Measurements from ENCODE around the gene NOS3. TPM values are rescaled to one million over a fixed set of nuclear protein-coding genes. Genes with fewer than 3 reads are reported as not detected.
"Not testable (repeated sequence)": the region's sequence is repeated elsewhere in the genome, so short reads cannot be mapped to it uniquely, and the experiment has no call there.

The NOS3 gene
- polyA plus RNA-seq, 1 donor: 9.2 TPM

DNA sequence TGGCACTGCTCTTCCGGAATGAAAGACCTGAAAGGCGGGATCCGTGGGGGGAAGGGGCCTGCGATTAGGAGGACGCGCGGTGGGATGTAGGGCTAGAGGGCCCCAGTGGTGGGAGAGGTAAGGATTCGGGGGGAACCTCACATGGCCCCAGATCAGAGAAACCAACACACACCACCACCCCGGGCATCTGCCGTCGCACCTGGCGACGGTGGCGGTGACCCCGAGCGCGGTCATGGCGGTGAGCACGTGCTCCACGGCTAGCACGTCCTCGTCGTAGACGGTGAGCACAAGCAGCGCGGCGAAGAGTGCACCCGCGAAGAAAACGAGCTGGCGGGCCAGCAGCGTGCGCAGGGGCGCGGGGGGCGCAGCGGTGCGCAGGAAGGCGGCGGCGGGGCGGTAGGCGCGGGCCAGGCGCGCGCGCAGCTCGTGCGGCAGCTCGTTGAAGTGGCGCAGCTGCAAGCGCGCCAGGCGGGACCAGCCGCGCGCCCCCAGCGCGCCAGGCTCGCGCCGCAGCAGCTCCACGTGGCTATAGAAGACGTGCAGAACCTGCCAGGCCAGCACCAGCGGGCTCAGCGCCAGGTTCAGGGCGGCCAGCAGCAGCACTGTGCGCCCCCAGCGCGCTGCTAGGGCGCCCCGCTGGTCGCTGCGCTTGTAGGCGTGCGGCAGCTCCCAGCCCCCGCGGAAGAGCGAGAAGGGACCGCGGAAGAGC, 27.8 kb downstream of the NOS3 start:
- DNase-seq: no peak

- no peak for DNase-seq
Observed at GRCh38 chr7:151019130-151019447, 28.3 kb downstream of the NOS3 start.

DNA sequence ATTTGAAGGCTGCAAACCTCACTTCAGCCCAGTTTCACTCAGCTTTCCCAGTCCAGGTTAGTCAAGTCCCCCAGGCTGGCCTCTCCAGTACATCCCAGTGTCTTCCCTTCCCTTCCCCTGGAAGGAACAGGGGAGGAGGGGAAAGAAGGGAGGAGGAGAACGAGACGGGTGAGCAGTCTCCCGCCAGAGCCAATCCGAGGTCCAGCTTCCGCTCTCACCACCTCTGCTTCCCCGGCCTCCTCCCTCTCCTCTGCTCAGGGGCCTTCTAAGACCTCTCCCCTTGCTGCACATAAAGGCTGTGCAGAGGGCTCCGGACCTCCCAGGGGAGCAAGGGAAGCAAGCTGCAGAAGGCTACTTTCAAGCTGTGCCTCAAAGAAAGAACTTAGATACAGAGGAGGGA, 29.4 kb downstream of the NOS3 start:
- DNase-seq: no peak

DNA sequence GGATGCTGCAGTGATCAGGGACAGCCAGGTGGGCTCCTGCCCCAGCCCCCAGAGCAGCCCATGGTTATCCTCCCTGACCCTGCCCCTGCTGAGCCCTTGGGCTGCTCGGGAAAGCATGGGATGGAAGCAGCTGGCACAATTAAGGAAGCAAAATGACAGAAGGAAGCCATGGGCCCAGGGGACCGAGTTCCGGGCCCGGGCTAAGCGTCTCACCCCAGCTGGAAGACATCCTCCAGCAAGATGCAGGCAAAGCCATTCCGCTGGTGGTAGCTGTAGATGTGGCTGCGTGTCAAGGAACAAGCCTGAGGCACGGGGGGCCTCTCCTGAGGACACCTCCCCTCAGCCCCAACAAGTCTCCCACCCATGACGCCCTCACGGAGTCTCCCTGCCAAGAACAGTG, 32.4 kb downstream of the NOS3 start:
- no peak for DNase-seq

DNA sequence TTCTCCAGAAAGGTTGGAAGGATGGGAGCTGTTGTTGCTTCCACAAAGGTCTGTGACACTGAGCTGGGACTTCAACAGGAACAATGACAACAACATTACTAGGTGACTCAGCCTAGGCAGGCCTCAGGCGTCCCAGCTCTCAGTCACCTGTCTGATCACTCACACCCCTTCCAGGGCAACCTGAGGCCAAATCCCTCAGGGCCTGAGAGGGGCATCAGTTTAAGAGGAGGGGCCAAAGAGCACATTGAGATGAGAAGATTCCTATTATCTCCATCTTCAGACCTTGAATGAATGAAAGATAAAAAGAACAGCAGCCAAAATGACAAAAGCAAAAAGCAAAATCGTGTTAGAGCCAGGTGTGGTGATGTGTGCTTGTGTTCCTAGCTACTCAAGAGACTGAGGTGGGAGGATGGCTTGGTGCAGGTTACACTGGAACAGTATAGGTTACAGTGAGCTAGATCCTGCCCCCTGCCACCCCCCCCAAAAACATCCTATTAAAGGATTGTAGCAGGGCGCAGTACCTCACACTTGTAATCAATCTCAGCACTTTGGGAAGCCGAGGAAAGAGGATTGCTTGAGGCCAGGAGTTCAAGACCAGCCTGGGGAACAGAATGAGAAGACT, 33.7 kb downstream of the NOS3 start, which contains the start of gene ATG9B:
Gene ATG9B, minus strand, starts transcription at position 60 of the 622 bp plus-strand sequence. CDS start 71 bp downstream, outside the sequence.
- no peak for DNase-seq

- DNase-seq: no peak
Observed at GRCh38 chr7:151025924-151026671, 35.3 kb downstream of the NOS3 start.

DNA sequence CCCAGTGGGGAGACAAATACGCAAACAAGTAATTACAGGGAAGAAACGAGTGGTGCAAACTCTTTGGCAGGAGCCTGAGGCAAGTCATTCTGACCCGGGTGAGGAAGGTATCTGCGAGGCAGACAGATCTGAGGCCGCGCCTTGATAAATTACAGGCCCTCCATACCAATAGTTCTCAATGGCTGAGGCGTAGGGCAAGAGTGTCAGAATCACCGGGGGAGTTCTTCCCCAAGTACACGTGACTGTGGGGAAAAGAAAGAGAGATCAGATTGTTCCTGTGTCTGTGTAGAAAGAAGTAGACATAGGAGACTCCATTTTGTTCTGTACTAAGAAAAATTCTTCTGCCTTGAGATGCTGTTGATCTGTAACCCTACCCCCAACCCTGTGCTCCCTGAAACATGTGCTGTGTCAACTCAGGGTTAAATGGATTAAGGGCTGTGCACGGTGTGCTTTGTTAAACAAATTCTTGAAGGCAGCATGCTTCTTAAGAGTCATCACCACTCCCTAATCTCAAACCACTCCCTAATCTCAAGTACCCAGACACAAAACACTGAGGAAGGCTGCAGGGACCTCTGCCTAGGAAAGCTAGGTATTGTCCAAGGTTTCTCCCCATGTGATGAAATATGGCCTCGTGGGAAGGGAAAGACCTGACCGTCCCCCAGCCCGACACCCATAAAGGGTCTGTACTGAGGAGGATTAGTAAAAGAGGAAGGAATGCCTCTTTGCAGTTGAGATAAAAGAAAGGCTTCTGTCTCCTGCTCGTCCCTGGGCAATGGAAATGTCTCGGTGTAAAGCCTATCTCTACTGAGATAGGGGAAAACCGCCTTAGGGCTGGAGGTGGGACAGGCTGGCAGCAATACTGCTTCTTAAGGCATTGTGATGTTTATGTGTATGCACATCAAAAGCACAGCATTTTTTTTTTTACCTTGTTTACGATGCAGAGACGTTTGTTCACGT, 36.2 kb downstream of the NOS3 start:
- not testable (repeated sequence) for DNase-seq

DNA sequence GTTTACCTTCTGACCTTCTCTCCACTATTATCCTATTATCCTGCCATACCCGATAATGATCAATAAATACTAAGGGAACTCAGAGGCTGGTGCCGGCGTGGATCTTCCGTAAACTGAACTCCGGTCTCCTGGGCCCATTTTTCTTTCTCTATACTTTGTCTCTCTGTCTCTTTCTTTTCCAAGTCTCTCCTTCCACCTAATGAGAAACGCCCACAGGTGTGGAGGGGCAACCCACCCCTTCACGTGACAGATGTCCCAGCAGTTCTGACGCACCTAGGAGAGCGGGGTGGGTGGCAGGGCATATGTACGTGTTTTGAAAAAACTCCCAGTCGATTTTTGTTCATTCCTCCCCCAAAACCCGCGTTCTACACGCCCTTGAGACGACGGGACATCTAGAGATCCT, 36.9 kb downstream of the NOS3 start:
- DNase-seq: not testable (repeated sequence)

- peak; percentile 99 for DNase-seq
Observed at GRCh38 chr7:151028131-151028947, 37.5 kb downstream of the NOS3 start, which contains the start of gene ABCB8. Gene ABCB8 (plus strand): TSS chr7:151028450. CDS start chr7:151028516, 66 bp downstream.

DNA sequence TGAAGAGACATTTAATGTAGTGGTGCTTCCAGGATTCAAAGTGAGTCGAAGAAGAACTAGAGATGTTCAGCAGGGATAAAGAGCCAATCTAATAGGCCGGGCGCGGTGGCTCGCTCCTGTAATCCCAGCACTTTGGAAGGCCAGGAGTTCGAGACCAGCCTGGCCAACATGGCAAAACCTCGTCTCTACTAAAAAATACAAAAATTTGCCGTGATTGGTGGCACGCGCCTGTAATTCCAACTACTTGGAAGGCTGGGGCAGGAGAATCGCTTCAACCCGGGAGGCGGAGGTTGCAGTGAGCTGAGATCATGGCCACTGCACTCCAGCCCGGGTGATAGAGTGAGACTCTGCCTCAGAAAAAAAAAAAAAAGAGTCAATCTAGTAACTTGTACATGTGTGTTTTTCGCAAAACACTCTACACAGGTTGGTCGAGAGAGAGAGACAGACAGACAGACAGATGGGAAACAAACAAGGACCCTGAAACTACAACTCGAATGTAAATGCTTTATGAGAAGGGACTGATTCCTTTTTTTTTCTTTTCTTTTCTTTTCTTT, 38.2 kb downstream of the NOS3 start:
- DNase-seq: no peak

DNA sequence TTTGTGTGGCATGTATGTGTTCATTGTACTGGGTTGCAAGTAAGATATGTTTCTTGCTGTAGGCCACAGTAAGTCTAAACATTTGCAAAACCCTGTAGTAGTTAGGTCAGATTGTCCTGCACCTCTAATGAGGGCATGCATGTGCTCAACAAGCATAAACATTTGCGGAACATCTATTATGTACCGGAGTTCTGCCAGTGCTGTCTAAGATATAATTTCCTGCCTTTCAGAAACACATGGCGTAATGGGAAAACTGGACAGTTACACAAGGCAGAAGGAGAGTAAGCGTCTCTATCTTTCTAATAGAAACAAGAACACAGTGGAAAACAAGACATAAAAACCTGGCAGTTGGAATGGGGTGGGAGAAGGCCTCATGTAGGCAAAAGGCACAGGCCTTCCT, 40.2 kb downstream of the NOS3 start:
- no peak for DNase-seq

GRCh38 chr7:151032936-151033863, 42.4 kb downstream of the NOS3 start:
- no peak for DNase-seq

GRCh38 chr7:151033864-151034249, 43.0 kb downstream of the NOS3 start:
- no peak for DNase-seq

- DNase-seq: no peak
Observed at GRCh38 chr7:151034312-151035025, 43.7 kb downstream of the NOS3 start.

GRCh38 chr7:151035026-151035717, 44.4 kb downstream of the NOS3 start:
- DNase-seq: no peak

- no peak for DNase-seq
Observed at GRCh38 chr7:151035902-151036301, 45.1 kb downstream of the NOS3 start.

DNA sequence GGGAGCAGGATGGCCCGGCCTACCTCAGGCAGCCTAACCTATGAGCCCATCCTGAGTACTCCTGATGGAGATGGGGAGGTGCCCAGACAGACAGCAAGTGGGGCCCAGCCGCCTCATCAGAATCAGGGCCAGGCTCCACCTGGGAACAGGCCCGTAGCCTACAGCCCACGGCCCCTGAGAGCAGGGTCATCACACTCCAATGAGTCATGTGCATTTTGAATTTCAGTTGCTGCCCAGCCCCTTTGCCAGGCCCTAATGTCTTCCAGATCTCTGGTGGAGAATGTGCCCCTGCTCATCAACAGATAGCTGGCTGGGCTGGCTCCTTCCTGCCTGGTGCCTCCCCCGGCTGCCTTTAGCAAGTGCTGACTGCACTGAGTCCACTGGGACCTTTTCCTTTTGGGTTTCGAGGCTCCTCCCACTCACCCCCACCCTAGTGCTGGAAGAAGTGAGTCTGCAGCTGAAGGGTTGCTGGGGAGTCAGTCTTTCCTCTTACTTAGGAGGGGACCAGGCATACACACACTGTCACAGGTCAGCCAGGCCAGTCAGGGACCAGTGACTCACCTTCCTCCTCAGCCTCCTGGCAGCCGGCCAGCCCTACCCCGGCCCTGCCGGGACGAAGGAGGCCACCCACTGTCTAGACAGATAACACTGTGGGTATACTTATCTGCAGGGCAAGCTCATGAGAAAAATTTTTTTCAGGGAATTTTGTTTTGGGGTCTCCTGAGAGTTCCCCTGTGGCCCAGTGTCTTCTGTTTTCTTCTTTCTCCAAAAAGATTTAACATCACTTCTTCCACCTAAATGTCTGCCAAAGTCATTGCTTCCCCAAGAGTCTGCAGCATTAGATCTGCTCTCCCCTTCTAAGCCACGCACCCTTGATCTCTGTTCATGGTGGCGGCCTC, 48.4 kb downstream of the NOS3 start:
- DNase-seq: no peak

Data from hindlimb muscle (tissue), 1 donor.